ENCODE data around the gene FLYWCH2. TPM values are rescaled to one million over a fixed set of nuclear protein-coding genes. Genes with fewer than 3 reads are reported as not detected.
A peak's percentile ranks its signal among the peaks of the same experiment; 100 is the strongest.

FLYWCH2 gene
- total and polyA plus RNA-seq, 9 of the 15 experiments (the other 6 are each of a cell fraction or from before 2014, with no cell fraction given), result 0.70 to 55.5 (median 7.6) TPM

DNA sequence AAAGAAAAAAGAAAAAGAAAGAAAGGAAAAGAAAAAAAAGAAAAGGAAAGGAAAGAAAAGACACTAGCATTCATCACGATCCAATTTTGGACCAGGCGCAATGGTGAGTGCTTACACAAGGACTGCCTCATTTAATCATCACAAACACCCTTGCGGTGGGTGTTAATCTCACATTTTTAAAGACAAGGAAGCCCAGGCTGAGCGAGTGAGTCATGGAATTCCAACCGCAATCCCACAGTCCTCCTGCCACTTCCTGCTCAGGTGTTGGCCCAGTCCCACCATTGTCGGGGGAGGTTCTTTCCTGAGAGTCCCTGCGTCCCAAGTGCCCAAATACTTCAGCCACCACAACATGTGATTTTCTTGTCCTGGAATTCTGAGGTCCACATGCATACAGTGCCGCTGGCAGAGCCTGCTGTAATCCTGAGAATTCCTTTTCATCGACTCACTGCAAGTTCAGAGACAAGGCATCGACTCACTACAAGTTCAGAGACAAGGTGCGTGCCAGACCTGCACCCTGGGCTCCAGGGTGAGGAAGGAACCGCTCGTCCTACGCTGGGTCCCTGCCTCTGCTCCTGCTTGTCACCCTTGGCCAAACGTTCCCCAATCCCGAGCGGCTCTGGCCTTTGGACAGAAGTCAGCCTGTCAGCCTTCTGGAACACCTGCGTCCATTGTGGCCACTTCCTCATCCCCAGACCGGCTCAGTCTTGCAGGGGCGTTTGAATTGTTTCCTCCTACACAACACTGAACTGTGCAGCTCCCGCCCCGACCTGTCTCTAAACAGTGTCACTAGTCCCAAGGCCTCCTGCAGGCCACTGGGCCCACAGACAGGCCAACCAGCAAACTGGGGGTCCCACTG is 47.1 kb upstream of the FLYWCH2 start (continued):
- TF ChIP-seq, protein P1, sequence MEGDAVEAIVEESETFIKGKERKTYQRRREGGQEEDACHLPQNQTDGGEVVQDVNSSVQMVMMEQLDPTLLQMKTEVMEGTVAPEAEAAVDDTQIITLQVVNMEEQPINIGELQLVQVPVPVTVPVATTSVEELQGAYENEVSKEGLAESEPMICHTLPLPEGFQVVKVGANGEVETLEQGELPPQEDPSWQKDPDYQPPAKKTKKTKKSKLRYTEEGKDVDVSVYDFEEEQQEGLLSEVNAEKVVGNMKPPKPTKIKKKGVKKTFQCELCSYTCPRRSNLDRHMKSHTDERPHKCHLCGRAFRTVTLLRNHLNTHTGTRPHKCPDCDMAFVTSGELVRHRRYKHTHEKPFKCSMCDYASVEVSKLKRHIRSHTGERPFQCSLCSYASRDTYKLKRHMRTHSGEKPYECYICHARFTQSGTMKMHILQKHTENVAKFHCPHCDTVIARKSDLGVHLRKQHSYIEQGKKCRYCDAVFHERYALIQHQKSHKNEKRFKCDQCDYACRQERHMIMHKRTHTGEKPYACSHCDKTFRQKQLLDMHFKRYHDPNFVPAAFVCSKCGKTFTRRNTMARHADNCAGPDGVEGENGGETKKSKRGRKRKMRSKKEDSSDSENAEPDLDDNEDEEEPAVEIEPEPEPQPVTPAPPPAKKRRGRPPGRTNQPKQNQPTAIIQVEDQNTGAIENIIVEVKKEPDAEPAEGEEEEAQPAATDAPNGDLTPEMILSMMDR (IDR thresholded peaks at IDR 0.05 in 2 of 3, conservative IDR thresholded peaks at IDR 0.05 in 1 of 3; ENCODE audit: insufficient read depth in 2 of 3, low read depth in 1 of 3, low read length in 3 of 3), result no peak
- TF ChIP-seq NFIX (CRISPR knock-in tag; IDR thresholded peaks at IDR 0.05; ENCODE audit: low read depth), result no peak
- TF ChIP-seq ZNF184 (CRISPR knock-in tag; IDR thresholded peaks at IDR 0.05), result no peak
- TF ChIP-seq, protein P2, sequence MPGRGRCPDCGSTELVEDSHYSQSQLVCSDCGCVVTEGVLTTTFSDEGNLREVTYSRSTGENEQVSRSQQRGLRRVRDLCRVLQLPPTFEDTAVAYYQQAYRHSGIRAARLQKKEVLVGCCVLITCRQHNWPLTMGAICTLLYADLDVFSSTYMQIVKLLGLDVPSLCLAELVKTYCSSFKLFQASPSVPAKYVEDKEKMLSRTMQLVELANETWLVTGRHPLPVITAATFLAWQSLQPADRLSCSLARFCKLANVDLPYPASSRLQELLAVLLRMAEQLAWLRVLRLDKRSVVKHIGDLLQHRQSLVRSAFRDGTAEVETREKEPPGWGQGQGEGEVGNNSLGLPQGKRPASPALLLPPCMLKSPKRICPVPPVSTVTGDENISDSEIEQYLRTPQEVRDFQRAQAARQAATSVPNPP (IDR thresholded peaks at IDR 0.05; ENCODE audit: borderline replicate concordance, insufficient read depth, insufficient read length), result no peak
- TF ChIP-seq, protein P3, sequence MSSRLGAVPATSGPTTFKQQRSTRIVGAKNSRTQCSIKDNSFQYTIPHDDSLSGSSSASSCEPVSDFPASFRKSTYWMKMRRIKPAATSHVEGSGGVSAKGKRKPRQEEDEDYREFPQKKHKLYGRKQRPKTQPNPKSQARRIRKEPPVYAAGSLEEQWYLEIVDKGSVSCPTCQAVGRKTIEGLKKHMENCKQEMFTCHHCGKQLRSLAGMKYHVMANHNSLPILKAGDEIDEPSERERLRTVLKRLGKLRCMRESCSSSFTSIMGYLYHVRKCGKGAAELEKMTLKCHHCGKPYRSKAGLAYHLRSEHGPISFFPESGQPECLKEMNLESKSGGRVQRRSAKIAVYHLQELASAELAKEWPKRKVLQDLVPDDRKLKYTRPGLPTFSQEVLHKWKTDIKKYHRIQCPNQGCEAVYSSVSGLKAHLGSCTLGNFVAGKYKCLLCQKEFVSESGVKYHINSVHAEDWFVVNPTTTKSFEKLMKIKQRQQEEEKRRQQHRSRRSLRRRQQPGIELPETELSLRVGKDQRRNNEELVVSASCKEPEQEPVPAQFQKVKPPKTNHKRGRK (tag; IDR thresholded peaks at IDR 0.05), result no peak
- no peak for TF ChIP-seq TSHZ1 (CRISPR knock-in tag; IDR thresholded peaks at IDR 0.05)
- TF ChIP-seq POLR3G (IDR thresholded peaks at IDR 0.05; ENCODE audit: extremely low read depth, insufficient read length, insufficient replicate concordance), result no peak
- no peak for TF ChIP-seq SIX5 (IDR thresholded peaks at IDR 0.05; ENCODE audit: borderline replicate concordance in 1 of 2, insufficient read depth in 1 of 2, low read depth in 1 of 2, low read length in 2 of 2)
- no peak for TF ChIP-seq TEAD2 (tag; IDR thresholded peaks at IDR 0.05)
- TF ChIP-seq ZNF780A (CRISPR knock-in tag; IDR thresholded peaks at IDR 0.05), result no peak
- TF ChIP-seq BACH1 (tag; IDR thresholded peaks at IDR 0.05), result no peak
- no peak for TF ChIP-seq ZKSCAN3 (CRISPR knock-in tag; IDR thresholded peaks at IDR 0.05)
- TF ChIP-seq NCOA1 (IDR thresholded peaks at IDR 0.05; ENCODE audit: low read depth), result no peak
- TF ChIP-seq ZNF311 (CRISPR knock-in tag; IDR thresholded peaks at IDR 0.05), result no peak
- TF ChIP-seq SMARCA4 (IDR thresholded peaks at IDR 0.05), result peak; percentile 59; the same call in 1 of the 2 replicates
- TF ChIP-seq ZNF75A (CRISPR knock-in tag; IDR thresholded peaks at IDR 0.05), result no peak
- TF ChIP-seq, protein P4, sequence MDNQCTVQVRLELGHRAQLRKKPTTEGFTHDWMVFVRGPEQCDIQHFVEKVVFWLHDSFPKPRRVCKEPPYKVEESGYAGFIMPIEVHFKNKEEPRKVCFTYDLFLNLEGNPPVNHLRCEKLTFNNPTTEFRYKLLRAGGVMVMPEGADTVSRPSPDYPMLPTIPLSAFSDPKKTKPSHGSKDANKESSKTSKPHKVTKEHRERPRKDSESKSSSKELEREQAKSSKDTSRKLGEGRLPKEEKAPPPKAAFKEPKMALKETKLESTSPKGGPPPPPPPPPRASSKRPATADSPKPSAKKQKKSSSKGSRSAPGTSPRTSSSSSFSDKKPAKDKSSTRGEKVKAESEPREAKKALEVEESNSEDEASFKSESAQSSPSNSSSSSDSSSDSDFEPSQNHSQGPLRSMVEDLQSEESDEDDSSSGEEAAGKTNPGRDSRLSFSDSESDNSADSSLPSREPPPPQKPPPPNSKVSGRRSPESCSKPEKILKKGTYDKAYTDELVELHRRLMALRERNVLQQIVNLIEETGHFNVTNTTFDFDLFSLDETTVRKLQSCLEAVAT (IDR thresholded peaks at IDR 0.05), result 0 out of 4 replicates have a peak, but pooled peaks of 1 of the 2 experiments have one; percentile 33
- no peak for TF ChIP-seq SMARCA5 (IDR thresholded peaks at IDR 0.05)
